Smooth muscle cell of the brain vasculature (primary cell): ENCODE data around the gene EVI5L.

Experiments used
- DNase-seq: peaks from one replicate; pipeline ENCODE4 v3.0.0-alpha.2; 2012; ENCODE audit warnings: low read depth, low spot score

Gene EVI5L

GRCh38 chr19:7860714-7861618 lies 30.9 kb downstream of the EVI5L start:
- DNase-seq: no peak

GRCh38 chr19:7861619-7862412 lies 31.8 kb downstream of the EVI5L start:
- DNase-seq: no peak

GRCh38 chr19:7862413-7862951 lies 32.5 kb downstream of the EVI5L start:
- no peak for DNase-seq

GRCh38 chr19:7863157-7863970 lies 33.3 kb downstream of the EVI5L start:
- no peak for DNase-seq

- no peak for DNase-seq
These were observed 34.1 kb downstream of the EVI5L start for GRCh38 chr19:7863971-7864689.

- DNase-seq: no peak
These were observed 34.7 kb downstream of the EVI5L start for GRCh38 chr19:7864690-7865074.

- no peak for DNase-seq
These were observed 35.4 kb downstream of the EVI5L start for GRCh38 chr19:7865262-7865911.

- no peak for DNase-seq
These were observed 36.5 kb downstream of the EVI5L start for GRCh38 chr19:7866399-7867091.

GRCh38 chr19:7867092-7867844 lies 37.2 kb downstream of the EVI5L start:
- no peak for DNase-seq

- DNase-seq: no peak
These were observed 38.3 kb downstream of the EVI5L start for GRCh38 chr19:7868326-7868670.

GRCh38 chr19:7868671-7869452 lies 38.8 kb downstream of the EVI5L start:
- DNase-seq: no peak

GRCh38 chr19:7869453-7869909 lies 39.5 kb downstream of the EVI5L start:
- no peak for DNase-seq

GRCh38 chr19:7869910-7870511 lies 40.0 kb downstream of the EVI5L start:
- no peak for DNase-seq

- no peak for DNase-seq
These were observed 40.8 kb downstream of the EVI5L start for GRCh38 chr19:7870571-7871436.

- peak; percentile 76 for DNase-seq
These were observed 41.7 kb downstream of the EVI5L start for GRCh38 chr19:7871437-7872305.
